ENCODE measurements around the gene LMO7. TPM values are rescaled to one million over a fixed set of nuclear protein-coding genes. Genes with fewer than 3 reads are reported as not detected.
A peak's percentile ranks its signal among the peaks of the same experiment; 100 is the strongest.

LMO7 gene
- total RNA-seq, 1 donor from 2014 or later = 447 TPM

- intact Hi-C loops (cut with DNase I) = no loop called here
- TF ChIP-seq, protein P1, sequence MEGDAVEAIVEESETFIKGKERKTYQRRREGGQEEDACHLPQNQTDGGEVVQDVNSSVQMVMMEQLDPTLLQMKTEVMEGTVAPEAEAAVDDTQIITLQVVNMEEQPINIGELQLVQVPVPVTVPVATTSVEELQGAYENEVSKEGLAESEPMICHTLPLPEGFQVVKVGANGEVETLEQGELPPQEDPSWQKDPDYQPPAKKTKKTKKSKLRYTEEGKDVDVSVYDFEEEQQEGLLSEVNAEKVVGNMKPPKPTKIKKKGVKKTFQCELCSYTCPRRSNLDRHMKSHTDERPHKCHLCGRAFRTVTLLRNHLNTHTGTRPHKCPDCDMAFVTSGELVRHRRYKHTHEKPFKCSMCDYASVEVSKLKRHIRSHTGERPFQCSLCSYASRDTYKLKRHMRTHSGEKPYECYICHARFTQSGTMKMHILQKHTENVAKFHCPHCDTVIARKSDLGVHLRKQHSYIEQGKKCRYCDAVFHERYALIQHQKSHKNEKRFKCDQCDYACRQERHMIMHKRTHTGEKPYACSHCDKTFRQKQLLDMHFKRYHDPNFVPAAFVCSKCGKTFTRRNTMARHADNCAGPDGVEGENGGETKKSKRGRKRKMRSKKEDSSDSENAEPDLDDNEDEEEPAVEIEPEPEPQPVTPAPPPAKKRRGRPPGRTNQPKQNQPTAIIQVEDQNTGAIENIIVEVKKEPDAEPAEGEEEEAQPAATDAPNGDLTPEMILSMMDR (IDR thresholded peaks at IDR 0.05) = no peak
Observed at GRCh38 chr13:75860935-75861334, 224.8 kb downstream of the LMO7 start.

DNA sequence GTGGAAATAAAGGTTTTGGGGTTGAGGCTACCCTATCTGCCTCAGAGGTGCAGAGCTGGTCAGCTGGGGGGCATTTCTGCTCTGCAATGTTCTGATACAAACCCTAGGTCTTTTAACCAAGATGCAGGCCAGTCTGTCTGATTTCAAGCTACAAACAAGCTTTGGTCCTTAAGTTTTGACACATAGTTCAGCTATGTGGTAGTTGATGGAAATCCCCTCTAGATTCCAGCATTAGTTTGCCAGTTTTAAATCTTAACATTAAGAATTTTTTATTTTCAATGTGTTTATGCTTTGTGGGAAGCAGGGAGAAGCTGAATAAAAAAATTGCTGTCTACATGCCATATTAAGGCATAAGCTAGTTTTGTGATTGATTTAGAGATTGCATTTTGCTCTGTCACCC lies 225.7 kb downstream of the LMO7 start:
- no peak for ATAC-seq
- TF ChIP-seq, protein P1 (IDR thresholded peaks at IDR 0.05) = no peak
- intact Hi-C loops (cut with DNase I) = no loop called here

More at GRCh38 chr13:75860935-75861334, 224.8 kb downstream of the LMO7 start:
- no peak for ATAC-seq
- no peaks in the 10 kb centered on the region for H3K9me3 ChIP-seq
- peaks cover 23% of the 10 kb centered on the region for H3K36me3 ChIP-seq
- no peaks in the 10 kb centered on the region for H3K4me1 ChIP-seq
- H3K27ac ChIP-seq = no peak overlapping the region
- H3K27me3 ChIP-seq (ENCODE audit: low read depth) = no peaks in the 10 kb centered on the region
- no peak overlapping the region for H3K4me3 ChIP-seq
- DNase-seq = no peak

DNA sequence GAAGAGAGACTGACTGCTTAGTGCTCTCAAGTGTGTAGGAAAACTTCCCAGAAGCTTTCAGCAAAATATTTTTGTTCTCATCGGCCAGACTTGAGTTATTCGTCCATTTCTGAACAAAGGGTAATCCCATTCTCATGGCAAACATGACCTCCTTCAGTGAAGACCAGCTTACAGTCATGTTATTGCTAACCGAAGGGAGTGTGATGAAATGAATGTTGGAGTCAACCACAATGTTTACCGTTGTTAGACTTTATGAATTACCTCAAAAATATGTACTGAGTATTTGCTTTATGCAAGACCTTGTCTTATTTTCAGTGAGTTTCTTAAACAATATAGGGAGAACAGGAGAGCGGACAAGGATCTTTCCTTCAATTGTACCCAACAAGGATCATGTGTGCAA lies 228.6 kb downstream of the LMO7 start:
- Histone ChIP-seq H3K27me3 (ENCODE audit: low read depth) (no peaks in the 10 kb centered on the region), H3K36me3 (no peaks in the 10 kb centered on the region), H3K4me3 (no peak overlapping the region), H3K4me1 (no peaks in the 10 kb centered on the region), H3K9me3 (no peaks in the 10 kb centered on the region), H3K27ac (no peak overlapping the region)
- intact Hi-C loops (cut with DNase I) = no loop called here
- no peak for DNase-seq
- peak; percentile 35 to 43 for ATAC-seq
- TF ChIP-seq, protein P1 (IDR thresholded peaks at IDR 0.05) = no peak

More for the DNA sequence above, 225.7 kb downstream of the LMO7 start:
- peaks cover 14% of the 10 kb centered on the region for H3K36me3 ChIP-seq
- no peak overlapping the region for H3K27ac ChIP-seq
- DNase-seq = no peak
- no peaks in the 10 kb centered on the region for H3K9me3 ChIP-seq
- H3K4me1 ChIP-seq = no peaks in the 10 kb centered on the region
- H3K4me3 ChIP-seq = no peak overlapping the region
- H3K27me3 ChIP-seq (ENCODE audit: low read depth) = no peaks in the 10 kb centered on the region

DNA sequence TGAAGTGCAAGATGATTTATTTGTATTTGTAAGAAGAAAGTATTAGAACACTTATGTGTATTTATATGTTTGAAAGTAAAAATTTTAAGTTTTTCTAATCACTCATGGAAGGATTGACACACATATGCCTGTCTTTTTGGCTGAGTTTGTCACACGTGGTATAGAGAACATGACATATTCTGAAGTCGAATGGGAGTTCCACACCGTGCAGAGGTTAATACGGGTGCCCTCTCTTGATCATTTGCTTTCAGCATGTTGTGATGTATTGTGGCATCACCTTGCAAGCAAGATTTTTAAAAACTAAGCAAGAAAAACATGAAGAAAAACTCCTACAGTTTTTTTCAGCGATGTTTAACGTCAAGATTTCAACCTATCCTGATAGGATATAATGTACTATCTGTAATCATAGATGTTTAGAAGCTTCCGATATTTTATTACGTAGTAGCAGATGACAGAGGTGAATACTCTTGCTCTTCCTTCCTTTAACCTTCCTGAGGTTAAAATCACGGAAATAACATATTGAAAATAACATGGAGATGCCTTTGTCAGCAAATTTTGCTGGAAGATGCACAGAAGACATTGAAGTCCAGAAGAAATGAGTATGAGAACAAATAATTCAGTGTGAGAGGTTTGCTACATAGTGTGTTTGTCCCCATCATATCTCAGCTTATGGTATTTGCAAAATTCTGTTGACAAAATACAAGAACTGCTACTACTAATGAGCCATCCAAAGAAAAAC lies 231.4 kb downstream of the LMO7 start:
- no peak overlapping the region for H3K4me3 ChIP-seq
- no peak for ATAC-seq
- no peaks in the 10 kb centered on the region for H3K4me1 ChIP-seq
- no peak overlapping the region for H3K27ac ChIP-seq
- TF ChIP-seq, protein P1 (IDR thresholded peaks at IDR 0.05) = no peak
- no peaks in the 10 kb centered on the region for H3K36me3 ChIP-seq
- H3K9me3 ChIP-seq = no peaks in the 10 kb centered on the region
- DNase-seq = no peak
- no peaks in the 10 kb centered on the region for H3K27me3 ChIP-seq (ENCODE audit: low read depth)
- intact Hi-C loops (cut with DNase I) = no loop called here

DNA sequence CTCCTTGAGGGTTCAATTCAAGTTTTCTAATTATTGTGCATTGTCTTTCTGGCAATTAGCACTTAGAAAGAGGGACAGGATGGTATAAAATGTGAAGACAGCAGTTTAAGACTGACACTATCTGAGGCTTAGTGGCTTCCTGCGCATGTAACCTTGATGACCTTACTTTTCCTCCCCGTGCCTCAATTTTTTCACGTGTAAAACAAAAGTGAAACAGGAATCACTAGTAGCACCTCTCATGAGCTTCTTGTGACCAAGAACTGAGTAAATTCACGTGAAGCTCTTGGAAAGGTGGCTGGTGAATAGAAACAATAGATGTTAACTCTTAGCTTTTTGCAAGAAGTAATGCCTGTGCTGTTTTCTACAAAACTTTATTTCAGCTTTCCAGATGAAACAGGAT lies 233.9 kb downstream of the LMO7 start:
- Histone ChIP-seq H3K4me3 (peak overlapping the region; percentile 51), H3K27ac (no peak overlapping the region), H3K36me3 (no peaks in the 10 kb centered on the region), H3K4me1 (peaks cover 6% of the 10 kb centered on the region), H3K9me3 (no peaks in the 10 kb centered on the region), H3K27me3 (ENCODE audit: low read depth) (no peaks in the 10 kb centered on the region)
- ATAC-seq (peak in 1 of 2 donors; percentile 27), DNase-seq (no peak)
- intact Hi-C loops (cut with DNase I) = loop anchor here (5.0 to 10.0 kb wide), 2 partner anchors 602 to 1035 kb away; no protein-coding TSS in a partner anchor
- TF ChIP-seq, protein P1 (IDR thresholded peaks at IDR 0.05) = no peak

Measured in lower lobe of right lung (tissue), 2 donors.